Suppressor macrophage treated with lipopolysaccharide for 4 hours (primary cell): ENCODE results near the gene ENO4.

Experiments
- DNase-seq: peaks from one replicate; pipeline ENCODE4 v3.0.0-alpha.2; 2020

Gene ENO4

DNA sequence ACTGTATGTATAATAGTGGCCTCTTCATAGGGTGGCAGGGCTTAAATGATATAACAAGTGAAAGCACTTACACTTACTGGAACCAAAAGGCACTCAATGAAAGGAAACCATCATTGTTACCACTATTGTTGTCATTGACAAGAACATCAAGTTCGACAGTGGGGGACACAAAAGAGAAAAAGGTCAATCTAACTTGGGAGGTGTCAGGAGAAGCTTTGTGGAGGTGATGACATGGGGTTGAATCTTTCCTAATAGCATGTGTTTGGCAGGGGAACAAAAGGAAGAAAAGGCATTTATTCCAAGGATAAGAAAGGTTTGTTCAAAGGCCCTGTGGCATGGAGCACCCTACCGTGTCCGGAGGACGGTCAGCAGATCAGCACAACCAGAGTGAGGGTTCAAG, 18.2 kb upstream of the ENO4 start:
- no peak for DNase-seq

GRCh38 chr10:116831790-116832189, 17.5 kb upstream of the ENO4 start:
- DNase-seq: no peak

DNA sequence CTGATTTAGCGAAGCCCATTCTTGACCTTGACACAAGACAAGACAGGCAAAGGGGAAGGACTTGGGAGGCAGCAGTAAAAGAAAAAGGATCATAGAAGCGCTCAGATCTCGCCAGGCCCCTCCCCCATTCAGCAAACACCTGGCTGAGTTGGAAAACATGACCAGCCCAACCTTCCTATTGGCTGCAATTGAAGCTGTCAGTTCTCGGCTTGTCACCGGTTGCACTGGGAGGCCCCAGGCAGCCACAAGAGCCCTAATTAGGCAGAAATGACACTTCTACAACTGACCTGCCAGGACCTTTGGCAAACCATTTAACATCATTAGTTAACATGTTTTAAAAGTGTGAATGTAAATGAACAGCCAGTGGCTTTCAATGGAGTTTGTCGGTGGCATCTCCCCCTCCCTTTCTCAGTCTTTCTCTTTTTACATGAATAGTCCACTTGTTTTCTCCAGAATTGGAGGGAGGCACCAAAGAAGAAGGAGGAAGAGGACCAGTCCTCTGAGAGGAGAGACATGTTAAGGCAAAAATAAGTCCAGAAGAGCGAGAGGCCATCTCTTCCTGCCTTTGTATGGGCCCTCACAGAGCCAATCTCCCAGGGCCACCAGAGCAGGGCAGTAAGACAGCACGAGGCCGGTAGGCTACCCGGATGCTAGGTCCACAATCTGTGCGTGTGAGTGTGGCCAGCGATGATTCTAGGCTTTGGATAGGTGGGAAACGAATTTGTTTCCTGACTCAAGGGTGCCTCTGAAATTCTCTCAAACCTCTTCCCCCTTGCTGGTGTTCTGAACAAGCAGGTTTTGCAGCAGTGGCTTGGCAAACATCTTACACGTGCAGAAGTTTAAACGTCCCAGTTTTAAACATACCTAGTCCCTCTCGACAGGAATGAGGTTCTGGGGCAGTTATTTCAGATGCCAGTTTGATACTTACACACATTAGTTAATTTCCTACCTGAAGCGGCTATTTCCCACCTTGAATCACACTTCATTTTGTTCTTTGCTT, 15.0 kb upstream of the ENO4 start:
- no peak for DNase-seq

GRCh38 chr10:116835658-116836057, 13.6 kb upstream of the ENO4 start:
- DNase-seq: no peak

DNA sequence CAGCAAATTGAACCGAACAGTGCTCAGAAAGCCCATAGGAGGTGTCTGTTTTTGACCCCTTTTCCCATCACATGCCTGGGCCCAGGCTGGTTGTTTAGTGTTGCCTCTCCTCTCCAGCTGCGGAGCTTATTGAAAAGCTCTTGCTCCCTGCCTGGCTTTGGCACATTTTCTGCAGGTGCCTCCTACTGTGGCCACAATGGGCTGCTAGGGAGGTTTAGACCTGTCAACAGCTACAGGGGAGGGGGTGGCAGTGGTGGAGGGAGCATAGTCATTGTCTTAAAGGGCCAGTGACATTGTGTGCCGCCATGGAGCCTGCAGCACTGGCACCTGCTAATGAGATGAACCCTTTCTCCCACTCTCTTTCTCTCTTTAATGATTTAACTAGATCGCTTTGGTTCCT, 13.2 kb upstream of the ENO4 start:
- no peak for DNase-seq

- DNase-seq: no peak
These were observed 12.3 kb upstream of the ENO4 start for GRCh38 chr10:116836902-116837523.

- DNase-seq: no peak
These were observed 11.1 kb upstream of the ENO4 start for GRCh38 chr10:116838143-116838725.

- no peak for DNase-seq
These were observed 8.8 kb upstream of the ENO4 start for GRCh38 chr10:116840389-116841075.

GRCh38 chr10:116845823-116846222, 3.5 kb upstream of the ENO4 start:
- DNase-seq: peak; percentile 9

DNA sequence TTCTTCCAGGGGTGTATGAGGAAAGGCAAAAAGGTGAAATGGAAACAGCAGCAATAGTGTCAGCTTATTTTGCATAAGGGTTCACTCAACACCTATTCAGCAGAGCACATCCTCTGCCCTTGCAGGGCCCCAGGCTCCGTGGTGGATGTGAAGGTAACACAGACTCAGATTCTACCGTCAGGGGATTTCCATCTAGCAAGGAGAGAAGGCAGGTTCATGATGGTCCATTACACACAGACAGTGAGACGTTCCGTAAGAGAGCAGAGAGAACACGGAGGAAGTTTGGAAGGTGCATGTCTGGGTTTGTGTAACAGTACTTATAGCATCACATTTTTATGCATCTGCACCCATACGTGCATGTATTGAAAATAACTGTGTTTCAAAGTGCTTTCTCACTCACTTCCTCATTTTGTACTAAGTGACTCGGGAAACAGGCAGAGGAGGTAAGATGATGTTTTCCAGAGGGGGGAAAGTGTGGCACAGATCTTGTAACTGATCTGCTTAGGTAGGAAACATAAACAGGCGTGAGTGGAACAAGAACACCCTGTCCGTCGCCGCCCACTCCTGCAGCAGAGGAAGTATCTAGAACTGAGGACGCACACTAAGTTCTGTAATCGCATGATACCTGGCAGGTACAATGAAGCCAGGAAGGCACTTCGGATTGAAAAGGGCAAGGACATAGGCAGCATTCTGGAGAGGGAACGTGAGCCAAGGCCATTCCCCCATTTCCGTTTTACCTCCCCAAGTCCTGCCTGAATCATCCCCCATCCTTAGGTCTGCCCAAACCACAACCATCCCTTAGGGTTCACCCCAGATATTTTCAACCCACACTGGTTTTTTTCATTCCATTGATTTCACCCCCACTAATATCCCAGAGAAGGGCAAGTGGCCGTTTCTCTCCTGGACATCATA, 1.0 kb upstream of the ENO4 start:
- DNase-seq: peak; percentile 12

DNA sequence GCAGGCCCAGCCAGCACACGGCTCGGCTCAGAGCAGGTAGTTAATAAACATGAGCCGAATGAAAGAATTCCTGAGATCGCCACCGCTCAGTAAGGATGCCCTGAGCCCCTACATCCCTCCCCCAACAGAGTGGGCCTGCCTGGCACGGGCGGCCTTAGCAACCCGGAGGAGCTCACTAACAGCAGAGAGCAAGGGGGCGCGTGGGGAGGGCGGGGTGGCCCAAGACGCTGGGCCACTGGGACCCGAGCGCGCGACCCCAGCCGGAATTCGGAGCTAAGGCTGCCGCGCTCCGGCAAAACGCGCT, 403 bp upstream of the ENO4 start:
- DNase-seq: no peak

- no peak for DNase-seq
These were observed 836 bp downstream of the ENO4 start for GRCh38 chr10:116850058-116850611.

DNA sequence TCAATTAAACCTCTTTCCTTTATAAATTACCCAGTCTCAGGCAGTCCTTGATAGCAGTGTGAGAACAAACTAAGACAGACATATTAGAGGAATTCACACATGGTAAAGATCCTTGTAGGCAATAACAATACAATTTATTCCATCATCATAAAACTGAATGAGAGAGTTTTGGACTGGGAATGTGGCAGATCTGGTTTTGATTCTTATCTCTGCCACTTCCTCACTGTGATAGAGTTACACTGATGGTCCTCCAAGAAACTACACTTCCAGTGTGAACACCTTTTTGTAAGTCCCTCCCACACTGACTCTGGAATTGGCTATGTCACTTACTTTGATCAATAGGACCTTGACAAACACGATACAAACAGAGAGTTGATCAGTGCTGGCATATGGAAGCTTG, 2.9 kb downstream of the ENO4 start:
- DNase-seq: no peak

DNA sequence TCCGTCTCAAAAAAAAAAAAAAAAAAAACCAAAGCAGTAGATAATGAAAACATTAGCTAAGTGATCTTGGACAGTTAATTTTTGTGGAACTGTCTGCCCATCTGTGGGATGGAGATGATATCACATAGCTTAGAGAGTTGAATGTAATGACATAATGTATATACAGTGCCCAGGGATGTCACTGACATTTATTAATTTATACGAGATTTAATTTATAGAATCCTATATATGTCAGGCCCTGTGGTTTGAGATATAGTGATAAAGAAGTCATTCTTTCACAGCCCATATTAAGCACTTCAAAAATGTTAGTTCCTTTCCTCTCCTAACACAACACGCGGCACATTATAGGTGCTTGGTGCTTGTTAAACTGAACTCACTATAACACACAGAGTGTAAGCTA, 4.0 kb downstream of the ENO4 start:
- no peak for DNase-seq

DNA sequence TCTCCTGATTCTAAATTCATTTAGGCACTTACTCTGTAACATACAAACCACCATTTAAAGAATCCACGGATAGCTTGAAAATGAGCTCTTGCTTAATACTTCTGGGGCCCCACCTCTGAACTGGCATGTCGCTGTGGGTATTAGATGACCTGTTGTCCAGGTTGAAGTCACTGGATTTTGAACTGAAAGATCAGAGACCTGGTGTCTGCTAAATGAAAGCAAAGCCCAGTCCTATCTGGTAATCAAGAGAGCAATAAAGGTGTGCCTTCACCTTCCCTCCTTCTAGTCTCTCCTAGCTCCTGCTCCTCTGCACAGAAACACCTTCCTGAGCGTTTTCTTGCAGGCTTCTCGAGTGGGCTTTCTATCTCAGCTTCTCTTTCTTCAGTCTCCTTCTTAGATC, 4.4 kb downstream of the ENO4 start:
- DNase-seq: no peak

DNA sequence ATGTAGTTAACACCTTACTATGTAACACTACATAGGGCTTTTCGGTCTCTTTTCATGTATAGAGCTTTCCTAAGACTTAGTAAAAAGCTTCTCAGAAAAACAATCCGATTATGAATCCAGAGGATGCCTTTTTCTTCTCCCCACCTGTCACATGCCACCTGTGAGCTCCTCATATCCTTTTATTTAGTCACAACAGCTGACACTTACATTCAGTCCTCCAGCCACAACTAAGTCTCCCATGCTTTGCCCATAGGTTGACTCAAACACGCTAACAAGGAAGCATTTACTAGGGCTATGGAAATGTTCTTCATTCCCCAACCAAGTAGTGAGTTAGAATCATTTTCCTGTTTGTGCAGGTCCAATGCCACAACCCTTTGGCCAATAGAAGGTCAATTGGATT, 7.9 kb downstream of the ENO4 start:
- DNase-seq: no peak

GRCh38 chr10:116861796-116862195, 12.5 kb downstream of the ENO4 start:
- no peak for DNase-seq

DNA sequence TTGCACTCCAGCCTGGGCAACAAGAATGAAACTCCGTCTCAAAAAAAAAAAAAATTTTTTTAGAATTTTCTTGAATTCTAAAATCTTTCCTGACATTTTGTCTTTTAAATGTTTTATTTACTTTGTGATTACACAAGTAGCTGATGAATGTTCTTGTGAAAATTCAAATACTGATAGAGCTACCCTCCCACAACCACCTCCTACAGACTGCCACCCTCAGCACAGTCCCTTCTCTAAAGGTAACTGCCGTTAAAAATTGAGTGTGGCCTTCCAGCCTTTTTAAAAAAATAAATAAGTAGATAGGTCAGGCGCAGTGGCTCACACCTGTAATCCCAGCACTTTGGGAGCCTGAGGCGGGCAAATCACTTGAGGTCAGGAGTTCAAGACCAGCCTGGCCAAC, 15.1 kb downstream of the ENO4 start:
- no peak for DNase-seq

GRCh38 chr10:116866066-116866465, 16.8 kb downstream of the ENO4 start:
- DNase-seq: no peak

DNA sequence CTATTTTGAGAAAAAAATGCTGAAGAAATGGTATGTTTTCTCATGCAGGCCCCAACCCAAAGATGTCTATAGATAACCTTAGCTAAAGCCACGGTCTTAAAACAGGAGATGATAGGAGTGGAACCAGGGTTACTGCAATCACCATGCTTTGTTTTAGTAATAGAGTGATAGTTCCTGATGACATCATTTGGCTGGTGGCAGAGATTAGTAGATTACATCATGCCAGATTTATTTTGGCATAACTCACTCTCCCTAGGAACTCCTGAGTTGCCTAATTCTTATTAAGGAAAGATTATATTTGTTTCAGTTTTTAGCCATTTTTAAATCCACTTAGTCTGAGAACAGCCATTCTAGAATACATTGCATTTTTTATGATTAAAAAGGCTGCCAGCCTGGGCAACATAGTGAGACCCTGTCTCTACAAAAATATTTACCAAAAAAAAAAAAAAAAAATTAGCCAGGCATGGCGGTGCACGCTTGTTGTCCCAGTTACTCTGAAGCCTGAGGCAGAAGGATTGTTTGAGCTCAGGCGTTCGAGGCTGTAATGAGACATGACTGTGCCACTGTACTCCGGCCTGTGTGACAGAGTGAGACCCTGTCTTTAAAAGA, 17.8 kb downstream of the ENO4 start:
- peak; percentile 35 for DNase-seq

GRCh38 chr10:116868198-116868676, 18.9 kb downstream of the ENO4 start:
- DNase-seq: no peak

DNA sequence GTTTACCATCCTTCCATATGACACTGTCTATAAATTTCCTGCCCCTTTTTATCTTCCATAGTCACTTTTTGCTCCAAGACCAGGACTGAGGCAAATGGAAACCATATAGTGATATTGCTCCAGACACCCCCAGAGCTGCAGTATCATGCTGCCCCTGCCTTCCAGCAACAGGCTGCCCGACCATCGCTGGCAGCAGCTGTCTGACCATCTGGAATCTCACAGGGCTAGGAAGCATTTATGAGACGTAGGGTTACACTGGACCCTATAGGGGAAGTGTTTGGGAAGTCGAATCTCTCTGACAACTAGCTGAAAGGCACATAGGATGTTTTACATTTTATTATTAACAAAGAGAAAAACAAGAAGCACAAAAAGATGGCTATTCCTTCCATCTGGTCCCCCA, 19.4 kb downstream of the ENO4 start:
- DNase-seq: no peak
